COLO829 (cell line): ENCODE measurements around the gene ZAR1.
A peak's percentile ranks its signal among the peaks of the same experiment; 100 is the strongest.
"Not testable (repeated sequence)": the region's sequence is repeated elsewhere in the genome, so short reads cannot be mapped to it uniquely, and the experiment has no call there.

Experiments
- DNase-seq: peaks from one replicate; pipeline ENCODE4 v3.0.0; 2012; ENCODE audit warnings: low spot score

Gene ZAR1, protein sequence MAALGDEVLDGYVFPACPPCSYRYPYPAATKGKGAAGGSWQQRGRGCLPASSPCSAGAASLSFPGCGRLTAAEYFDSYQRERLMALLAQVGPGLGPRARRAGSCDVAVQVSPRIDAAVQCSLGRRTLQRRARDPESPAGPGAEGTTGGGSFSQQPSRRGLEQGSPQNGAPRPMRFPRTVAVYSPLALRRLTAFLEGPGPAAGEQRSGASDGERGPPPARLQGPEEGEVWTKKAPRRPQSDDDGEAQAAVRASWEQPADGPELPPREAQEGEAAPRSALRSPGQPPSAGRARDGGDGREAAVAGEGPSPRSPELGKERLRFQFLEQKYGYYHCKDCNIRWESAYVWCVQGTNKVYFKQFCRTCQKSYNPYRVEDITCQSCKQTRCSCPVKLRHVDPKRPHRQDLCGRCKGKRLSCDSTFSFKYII

DNA sequence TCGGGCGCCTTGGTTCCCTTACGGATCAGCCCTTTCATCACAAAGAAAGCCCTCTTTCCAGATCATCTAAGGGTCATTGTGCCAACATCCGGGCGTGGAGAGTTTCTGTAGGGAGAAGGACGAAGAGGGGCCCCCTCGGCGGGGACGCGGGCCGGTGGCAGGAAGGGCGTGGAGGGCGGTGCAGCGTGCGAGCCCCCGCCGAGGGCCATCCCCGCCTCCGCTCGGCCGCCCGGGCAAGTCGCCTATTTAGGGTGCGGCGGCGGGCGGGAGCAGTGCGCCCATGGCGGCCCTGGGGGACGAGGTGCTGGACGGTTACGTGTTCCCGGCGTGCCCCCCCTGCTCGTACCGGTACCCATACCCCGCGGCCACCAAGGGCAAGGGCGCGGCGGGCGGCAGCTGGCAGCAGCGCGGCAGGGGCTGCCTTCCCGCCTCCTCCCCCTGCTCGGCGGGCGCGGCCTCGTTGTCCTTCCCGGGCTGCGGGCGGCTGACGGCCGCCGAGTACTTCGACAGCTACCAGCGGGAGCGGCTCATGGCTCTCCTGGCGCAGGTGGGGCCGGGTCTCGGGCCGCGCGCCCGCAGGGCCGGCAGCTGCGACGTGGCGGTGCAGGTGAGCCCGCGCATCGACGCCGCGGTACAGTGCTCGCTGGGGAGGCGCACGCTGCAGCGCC is at the start of gene ZAR1:
ZAR1 (plus strand) TSS at position 241 of the 668 bp plus-strand sequence; CDS start at position 281, 40 bp downstream.
- DNase-seq, result no peak

DNA sequence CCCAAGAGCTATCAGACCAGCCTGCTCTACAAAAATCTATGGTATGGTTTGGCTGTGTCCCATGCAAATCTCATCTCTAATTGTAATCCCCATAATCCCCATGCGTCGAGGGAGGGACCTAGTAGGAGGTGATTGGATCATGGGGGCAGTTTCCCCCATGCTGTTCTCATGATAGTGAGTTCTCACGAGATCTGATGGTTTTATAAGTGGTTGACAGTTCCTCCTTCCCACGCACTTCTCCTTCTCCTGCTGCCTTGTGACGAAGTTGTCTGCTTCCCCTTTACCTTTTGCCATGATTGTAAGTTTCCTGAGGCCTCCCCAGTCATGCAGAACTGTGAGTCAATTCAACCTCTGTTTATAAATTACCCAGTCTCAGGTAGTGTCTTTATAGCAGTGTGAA is 49.1 kb upstream of the ZAR1 start:
- DNase-seq, result not testable (repeated sequence)

DNA sequence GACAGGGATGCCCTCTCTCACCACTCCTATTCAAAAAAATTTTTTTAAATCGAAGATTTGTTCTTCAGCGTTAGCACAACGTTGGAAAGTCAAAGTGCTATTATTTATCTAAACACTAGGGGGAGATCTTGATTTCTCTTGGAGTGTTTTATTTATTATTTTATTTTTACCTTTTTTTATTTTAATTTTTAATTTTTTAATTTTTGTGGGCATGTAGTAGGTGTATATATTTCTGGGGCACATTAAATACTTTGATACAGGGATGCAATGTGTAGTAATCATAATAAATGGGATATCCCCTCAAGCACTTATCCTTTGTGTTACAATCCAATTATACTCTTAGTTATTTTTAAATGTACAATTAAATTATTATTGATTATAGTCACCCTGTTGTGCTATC is 44.3 kb upstream of the ZAR1 start:
- peak; percentile 9 for DNase-seq

DNA sequence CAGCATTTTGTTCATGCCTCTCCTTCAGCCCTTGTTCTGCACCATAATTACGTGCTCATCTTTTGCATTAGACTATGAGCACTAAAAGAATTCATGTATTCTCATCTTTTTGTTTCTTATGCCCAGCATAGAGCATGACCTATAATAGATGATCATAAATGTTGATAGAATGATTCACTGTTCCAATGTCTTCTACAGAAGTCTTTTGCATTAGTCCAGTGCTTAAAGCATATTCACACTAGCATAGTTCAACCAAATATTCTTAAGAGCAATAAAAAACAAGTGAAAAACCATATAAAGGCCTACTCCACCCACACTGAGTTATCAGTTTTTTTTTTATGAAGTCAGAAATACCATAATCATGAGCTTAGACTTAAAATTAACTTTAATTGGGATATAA is 43.4 kb upstream of the ZAR1 start:
- DNase-seq, result no peak

DNA sequence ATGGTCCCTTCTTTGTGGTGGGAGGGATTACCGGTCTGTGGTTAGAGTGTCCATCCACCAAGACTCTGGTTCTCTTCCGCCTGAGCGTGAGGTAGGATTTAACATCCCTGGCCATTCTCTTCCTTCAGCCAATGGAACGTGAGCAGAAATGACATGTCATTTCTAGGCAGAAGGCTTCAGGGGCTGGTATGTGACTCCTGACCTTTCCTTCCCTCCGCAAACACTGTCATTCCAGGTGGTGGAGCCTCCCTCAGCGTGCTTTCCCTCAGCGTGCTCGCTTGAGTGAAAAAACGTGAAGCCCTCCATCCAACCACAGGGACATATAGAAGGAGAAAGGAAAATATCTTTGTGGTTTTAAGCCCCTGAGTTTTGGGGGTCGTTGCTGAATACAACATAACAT is 40.9 kb upstream of the ZAR1 start:
- DNase-seq, result no peak

DNA sequence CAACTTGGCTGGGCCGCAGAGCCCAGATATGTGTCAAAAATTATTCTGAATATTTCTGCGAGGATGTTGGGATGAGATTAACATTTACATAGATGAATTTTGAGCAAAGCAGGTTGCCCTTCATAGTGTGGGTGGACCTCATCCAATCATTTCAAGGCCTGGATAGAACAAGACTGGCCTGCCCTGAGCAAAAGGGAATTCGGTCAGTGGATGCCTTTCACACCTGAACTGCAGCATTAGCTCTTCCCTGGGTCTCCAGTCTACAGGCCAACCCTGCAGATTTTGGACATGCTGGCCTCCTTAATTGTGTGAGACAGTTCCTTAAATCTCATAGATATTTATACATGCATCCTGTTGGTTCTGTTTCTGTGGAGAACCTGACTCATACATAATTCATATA is 39.3 kb upstream of the ZAR1 start:
- no peak for DNase-seq

DNA sequence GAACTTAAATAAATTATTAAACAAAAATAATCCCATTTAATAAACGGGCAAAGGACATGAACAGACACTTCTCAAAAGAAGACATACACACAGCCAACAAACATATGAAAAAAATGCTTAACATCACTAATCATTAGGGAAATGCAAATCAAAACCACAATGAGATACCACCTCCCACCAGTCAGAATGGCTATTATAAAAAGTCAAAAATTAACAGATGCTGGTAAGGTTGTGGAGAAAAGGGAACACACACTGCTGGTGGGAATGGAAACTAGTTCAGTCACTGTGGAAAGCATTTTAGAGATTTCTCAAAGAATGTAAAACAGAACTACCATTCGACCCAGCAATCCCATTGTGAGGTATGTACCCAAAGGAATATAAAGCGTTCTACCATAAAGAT is 38.4 kb upstream of the ZAR1 start:
- DNase-seq, result not testable (repeated sequence)

DNA sequence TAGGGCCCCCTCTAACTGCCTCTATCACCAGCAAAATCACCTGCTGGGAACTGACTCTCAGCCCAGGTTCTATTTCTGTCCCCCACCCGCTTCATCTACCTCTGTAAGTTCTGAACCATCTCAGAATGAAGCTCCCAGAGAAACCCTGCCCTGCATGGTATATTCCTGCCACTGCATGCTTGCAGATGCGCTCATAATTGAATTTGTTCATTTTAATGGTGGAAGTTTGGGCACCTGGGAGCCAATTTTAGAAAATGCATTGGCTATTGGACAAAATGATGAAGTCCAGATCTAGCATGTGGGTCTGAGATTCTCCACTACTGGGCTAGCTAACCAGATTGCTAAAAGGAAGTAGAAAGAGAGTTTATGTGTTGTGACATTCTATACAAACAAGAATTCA is 35.5 kb upstream of the ZAR1 start:
- DNase-seq, result no peak

DNA sequence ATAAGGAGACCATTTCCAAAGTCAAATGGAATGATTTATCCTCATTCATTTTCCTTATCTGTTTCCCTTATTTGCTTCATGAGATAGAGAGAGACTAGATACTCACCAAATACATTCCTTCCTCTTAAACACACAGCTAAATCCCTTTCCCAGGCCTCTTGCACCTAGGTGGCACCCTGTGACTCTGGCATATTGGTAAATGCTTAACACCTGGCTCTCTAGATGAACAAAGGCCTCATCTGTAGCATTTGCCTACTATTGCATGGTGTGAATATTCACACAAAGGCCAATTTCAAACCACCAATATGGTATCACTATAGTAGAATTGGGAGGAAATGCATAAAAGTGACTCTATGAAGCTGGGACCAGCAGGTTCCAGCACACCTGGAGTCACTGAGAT is 29.1 kb upstream of the ZAR1 start:
- no peak for DNase-seq

DNA sequence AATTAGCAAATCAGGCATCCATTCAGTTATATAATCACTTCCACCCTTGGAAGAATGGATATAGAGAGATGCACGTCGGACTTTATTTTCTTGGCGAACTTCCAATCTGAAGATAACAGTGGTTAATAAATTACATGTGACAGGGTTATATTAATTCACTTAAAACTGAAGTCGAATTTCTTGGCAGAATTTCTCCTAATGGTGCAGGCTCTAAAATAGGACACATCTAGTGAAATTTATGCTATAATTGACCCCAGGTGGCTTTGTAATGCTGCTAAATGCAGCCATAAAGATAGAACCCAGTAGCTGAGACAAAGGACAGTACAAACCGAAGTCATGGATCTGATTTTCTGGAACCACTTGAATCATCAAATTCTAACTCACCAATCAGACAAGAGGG is 27.7 kb upstream of the ZAR1 start:
- no peak for DNase-seq

DNA sequence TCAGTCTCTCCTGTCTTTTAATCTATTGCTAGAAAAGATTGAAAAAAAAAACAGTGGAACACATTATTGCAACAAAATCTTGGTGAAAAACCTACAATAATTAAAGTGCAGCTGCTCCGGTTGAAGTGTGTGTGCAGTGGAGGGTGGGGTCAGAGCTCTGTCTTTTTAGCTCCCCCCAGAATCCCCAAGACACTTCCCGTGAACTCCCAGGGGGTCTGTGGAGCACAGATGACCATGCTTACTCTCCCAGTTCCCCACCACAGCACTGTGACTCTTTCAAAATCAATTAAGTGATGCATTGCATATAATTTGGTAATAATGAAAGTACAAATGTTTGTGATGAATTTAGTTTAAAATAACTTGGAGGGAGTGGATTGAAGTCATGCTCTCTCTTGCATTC is 22.6 kb upstream of the ZAR1 start:
- DNase-seq, result no peak

DNA sequence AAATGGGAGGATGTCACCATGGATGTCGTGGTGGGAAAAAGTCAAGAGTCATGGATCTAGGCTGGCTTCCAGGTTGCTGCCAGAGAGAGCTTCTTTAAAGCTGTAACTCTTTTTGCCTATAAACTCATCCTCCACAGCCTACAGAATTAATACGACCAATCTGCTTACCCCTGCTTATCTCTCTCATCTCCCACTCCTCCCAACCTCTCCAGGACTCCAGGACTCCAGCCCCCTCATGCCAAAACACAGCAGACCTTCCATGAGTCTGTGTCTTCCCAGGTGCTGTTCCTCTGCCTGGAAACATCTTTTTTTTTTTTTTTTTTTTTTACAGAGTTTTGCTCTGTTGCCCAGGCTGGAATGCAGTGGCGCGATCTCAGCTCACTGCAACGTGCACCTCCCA is 22.2 kb upstream of the ZAR1 start:
- no peak for DNase-seq

DNA sequence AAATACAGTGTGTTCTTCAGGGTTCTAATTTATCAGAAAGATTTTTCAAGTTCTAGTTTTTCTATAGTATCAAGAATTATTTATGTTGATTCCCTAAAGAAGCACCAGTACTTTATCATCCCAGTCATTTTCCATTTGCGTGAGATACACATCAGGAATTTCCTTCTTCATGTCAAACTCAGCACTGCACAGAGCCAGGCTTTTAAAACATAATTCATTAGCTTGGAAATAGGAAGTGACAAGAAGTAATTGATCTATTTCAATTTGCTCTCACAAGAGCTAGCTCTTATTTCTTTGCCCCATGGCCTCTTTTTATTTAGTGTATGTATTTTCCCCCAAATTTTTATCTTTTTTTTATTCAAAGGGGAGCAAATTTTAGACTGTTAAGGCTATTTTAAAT is 19.9 kb upstream of the ZAR1 start:
- DNase-seq, result no peak

DNA sequence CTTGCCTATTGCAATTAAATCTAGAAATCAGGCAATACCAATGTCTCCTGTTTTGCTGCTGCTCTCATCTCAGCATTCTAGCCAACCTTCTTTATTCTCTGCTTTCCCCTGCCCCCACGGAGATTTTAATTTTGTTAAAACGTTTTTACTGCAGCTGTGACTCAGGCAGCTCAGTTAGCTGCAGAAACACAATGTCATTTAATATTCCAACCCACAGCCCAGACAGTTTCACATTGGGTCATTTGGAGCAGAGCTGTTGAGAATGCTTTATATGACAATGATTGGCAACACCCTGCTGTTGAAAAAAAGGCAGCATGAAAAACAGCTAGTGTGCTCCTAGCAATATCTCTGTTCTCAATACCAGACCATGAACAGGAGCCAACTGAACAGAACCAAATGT is 19.5 kb upstream of the ZAR1 start:
- DNase-seq, result no peak

DNA sequence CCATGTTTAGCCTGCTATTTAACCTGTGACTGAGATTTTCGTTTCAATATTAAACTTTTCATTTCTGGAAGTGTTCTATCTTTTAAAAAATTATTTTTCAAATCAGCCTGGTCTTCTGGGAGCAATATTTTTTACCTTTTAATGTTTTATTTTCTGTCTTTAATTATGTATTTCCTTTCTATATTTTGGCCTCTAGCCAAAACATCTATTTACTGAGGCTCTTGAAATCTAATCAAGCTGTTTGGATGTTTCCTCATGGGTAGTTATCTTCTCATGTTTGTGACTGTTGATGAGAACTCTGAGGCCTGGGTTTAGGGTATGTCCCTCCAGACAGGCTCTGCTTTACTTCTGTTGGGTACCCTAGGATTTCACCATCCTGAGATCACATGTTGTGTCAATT is 17.3 kb upstream of the ZAR1 start:
- no peak for DNase-seq

DNA sequence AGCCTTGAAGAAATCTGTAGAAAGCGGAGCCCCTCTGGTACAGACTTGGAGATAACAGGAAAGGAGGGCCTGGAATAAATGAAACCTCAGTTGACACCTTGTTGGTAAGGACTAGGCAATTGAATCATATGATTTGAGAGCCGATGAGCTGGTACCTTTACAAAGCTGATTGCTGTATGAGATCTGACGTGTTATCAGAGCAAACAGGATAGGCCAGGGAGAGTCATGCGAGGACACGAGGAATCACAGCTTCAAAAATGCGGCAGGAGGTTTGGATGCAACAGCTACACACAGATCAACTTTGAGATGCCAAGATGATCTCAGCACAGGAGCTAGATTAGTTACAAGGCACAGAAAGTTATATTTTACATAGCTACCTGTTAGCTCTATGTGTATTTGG is 14.3 kb upstream of the ZAR1 start:
- no peak for DNase-seq

DNA sequence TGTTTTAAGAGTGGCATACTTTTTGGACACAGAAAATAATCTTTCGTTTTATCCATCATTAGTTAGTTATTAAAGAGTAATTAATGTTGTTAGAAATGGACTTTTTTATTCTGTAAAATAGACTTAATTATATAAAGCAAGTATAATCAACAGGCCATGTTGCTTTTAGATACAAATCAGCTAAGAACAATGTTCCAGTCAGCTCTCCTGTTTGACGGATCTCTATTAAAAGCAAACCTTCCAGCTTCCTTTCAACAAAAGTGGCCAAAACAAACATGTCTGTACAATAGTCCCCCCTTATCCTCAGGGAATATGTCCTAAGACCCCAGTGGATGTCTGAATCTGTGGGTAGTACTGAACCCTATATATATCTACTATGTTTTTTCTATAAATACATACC is 11.8 kb upstream of the ZAR1 start:
- no peak for DNase-seq

DNA sequence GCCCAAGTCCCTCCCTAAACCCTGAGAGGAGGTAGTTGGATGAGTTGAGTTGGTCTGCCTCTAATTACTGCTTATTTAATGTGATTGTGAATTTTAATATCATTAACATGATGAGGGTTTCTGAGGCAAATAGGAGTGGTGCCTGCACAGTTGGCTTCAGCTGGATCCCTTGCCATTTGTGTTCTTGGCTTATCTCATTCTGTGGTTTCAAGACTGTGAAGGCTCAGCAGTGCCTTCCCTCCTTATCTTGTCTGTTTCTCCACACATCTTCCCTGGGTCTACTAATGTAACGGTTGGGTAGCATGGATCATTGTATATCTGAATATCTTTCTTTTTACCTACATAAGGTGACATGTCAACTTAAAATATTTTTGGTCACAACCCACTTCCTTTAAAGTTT is 8.5 kb upstream of the ZAR1 start:
- no peak for DNase-seq

DNA sequence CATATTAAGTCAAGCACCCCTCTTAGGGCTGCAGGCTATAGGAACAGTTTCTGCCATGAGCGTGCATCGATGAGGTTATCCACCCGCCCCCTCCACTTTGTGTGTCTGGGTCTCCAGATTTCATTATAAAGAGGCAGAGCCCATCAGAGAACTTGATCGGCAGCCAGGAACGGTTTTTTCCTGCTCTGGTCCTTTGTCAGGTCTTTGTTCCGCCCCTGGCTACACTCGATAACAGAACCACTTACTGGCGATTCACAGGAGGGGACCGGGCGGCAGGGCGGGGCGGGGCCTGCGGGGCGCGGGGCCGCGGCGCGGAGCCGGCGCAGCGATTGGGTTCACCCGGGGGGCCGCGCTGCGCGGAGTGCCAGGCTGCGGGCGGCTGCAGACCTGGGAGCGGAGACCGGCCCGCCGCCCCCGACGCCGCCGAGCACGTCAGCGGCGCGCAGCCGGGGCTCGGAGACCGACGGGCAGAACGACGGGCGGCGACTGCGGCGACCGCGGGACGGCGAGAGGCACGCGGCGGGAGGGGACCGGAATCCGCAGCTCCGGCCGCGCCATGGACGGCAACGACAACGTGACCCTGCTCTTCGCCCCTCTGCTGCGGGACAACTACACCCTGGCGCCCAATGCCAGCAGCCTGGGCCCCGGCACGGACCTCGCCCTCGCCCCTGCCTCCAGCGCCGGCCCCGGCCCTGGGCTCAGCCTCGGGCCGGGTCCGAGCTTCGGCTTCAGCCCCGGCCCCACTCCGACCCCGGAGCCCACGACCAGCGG is 6.9 kb upstream of the ZAR1 start, which contains the start of gene SLC10A4:
SLC10A4 (plus strand) TSS at position 338 of the 771 bp plus-strand sequence; CDS start at position 557, 219 bp downstream.
- DNase-seq, result no peak

DNA sequence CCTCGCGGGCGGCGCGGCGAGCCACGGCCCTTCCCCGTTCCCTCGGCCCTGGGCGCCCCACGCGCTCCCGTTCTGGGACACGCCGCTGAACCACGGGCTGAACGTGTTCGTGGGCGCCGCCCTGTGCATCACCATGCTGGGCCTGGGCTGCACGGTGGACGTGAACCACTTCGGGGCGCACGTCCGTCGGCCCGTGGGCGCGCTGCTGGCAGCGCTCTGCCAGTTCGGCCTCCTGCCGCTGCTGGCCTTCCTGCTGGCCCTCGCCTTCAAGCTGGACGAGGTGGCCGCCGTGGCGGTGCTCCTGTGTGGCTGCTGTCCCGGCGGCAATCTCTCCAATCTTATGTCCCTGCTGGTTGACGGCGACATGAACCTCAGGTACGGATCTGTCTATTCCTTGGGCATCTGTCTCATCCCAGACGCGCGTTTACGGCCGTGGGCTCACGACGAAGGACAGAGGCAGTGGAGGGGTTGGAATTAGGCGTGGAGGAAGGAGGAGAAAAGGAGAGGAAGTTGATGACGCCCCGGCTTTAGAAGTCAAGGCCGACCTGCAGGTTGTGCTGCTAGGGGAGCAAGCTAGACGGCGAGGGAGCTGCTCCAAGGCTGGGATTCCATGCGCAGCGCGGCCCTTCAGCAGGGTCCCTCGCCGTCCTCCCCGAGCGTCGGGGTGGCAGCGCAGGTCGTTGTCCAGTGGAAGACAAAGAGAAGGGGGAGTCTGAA is 6.1 kb upstream of the ZAR1 start:
- no peak for DNase-seq

DNA sequence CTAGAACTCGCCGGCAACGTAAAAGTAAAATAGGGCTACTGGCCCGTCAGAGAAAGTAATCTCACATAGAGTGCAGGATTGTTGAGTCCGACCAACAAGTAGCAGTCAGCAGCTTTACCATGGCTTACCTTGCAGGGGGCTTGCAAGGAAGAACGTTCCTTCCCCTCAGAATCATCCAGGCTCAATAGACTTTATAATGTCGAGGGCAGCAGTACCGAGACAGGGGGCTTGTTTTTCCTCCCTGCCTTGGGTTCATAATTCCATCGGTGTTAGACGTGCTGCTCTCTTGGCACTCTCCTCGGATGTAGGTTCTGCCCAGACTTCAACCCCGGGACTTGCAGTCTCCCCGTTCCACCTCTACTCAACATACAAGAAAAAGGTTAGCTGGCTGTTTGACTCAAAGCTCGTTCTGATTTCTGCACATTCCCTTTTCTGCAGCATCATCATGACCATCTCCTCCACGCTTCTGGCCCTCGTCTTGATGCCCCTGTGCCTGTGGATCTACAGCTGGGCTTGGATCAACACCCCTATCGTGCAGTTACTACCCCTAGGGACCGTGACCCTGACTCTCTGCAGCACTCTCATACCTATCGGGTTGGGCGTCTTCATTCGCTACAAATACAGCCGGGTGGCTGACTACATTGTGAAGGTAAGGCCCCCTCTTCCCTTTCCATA is 5.4 kb upstream of the ZAR1 start:
- no peak for DNase-seq

DNA sequence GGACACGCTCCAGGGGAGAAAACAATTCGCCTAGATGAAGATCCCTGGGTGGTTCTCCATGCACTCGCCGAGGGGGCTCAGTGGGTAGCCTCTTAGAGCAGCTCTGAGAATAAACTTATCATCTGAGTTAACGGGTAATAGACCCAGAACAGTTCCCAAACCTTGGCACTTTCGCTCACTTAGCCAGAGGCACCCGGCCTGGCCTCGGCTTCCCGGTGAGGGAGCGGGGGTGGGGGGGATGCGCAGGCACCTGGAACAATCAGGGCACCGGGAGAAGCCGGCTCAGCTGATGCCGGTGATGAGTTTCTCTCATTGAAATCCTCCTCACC is 405 bp upstream of the ZAR1 start:
- no peak for DNase-seq
